NCI-H69 (cell line): ENCODE results near the gene KRTAP5-1.

Experiments used
- DNase-seq: peaks from one replicate; lab custom pipeline; 2025; lab: John Stamatoyannopoulos, UW

KRTAP5-1 gene

GRCh38 chr11:1560649-1561251, 24.3 kb downstream of the KRTAP5-1 start:
- no peak for DNase-seq

- DNase-seq: no peak
These were observed 25.0 kb downstream of the KRTAP5-1 start for GRCh38 chr11:1560002-1560648.

GRCh38 chr11:1559111-1559951, 25.8 kb downstream of the KRTAP5-1 start:
- DNase-seq: peak; percentile 46

GRCh38 chr11:1558775-1559110, 26.3 kb downstream of the KRTAP5-1 start:
- DNase-seq: no peak

GRCh38 chr11:1557904-1558774, 26.9 kb downstream of the KRTAP5-1 start:
- DNase-seq: no peak

GRCh38 chr11:1557051-1557884, 27.8 kb downstream of the KRTAP5-1 start:
- DNase-seq: no peak

- DNase-seq: no peak
These were observed 28.7 kb downstream of the KRTAP5-1 start for GRCh38 chr11:1556278-1556902.

GRCh38 chr11:1555713-1556153, 29.4 kb downstream of the KRTAP5-1 start:
- DNase-seq: no peak

- no peak for DNase-seq
These were observed 29.9 kb downstream of the KRTAP5-1 start for GRCh38 chr11:1554981-1555712.

- DNase-seq: peak; percentile 61
These were observed 31.1 kb downstream of the KRTAP5-1 start for GRCh38 chr11:1553808-1554594.

GRCh38 chr11:1549338-1550330, 35.4 kb downstream of the KRTAP5-1 start:
- DNase-seq: no peak

GRCh38 chr11:1548221-1549070, 36.6 kb downstream of the KRTAP5-1 start:
- DNase-seq: peak; percentile 86

- no peak for DNase-seq
These were observed 37.5 kb downstream of the KRTAP5-1 start for GRCh38 chr11:1547467-1548098.

- DNase-seq: peak; percentile 93
These were observed 38.3 kb downstream of the KRTAP5-1 start for GRCh38 chr11:1546536-1547466.

- peak; percentile 66 for DNase-seq
These were observed 39.0 kb downstream of the KRTAP5-1 start for GRCh38 chr11:1546077-1546535.
